ENCODE data around the gene PARN. TPM values are rescaled to one million over a fixed set of nuclear protein-coding genes. Genes with fewer than 3 reads are reported as not detected.

Gene PARN, protein sequence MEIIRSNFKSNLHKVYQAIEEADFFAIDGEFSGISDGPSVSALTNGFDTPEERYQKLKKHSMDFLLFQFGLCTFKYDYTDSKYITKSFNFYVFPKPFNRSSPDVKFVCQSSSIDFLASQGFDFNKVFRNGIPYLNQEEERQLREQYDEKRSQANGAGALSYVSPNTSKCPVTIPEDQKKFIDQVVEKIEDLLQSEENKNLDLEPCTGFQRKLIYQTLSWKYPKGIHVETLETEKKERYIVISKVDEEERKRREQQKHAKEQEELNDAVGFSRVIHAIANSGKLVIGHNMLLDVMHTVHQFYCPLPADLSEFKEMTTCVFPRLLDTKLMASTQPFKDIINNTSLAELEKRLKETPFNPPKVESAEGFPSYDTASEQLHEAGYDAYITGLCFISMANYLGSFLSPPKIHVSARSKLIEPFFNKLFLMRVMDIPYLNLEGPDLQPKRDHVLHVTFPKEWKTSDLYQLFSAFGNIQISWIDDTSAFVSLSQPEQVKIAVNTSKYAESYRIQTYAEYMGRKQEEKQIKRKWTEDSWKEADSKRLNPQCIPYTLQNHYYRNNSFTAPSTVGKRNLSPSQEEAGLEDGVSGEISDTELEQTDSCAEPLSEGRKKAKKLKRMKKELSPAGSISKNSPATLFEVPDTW
- total RNA-seq (10 to 100 TPM; 34.4 to 42.7 (median 38.4) TPM), total RNA-seq (26.8 to 111 (median 69.1) reads per million in 29 experiments)
- 46.2 TPM for total RNA-seq (2013)

DNA sequence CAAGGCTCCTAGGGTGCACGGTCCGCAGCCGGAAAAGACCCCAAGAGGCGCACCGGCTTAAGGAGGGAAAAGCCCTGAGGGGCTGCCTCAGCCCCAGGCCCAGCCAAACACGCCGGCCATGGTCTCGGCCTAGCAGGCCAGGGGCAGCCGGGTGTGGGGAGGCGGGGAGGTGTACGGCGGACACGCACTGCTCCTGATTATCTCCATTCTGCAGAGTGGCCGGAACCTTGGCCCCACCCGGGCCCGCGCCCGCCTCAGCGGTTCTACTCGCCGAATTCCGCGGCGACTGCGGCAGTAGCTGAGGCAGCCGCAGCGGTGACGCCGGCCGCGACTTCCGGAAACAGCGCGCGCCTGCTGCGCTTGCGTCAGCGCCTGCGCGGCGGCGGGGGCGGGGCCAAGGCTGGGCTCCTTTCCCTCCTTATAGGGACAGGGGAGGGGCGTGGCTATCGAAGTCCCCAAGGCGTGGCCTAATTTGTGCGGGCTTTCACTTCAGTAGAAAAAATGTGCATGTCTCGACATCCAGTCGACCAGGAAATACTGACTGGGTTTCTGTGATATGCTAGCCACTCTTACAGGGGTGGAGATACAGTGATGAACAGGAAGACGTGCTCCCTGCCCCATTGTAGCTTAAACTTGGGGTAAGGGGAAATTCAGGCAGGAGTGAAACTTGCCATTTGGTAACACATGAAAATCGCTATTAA is at the start of gene PARN:
PARN (minus strand) TSS at position 342 of the 701 bp plus-strand sequence; CDS start at position 207, 135 bp downstream.
- WGBS (ENCODE audit: insufficient coverage), result under 1% methylated on average over 44 of the region's 51 CpGs

DNA sequence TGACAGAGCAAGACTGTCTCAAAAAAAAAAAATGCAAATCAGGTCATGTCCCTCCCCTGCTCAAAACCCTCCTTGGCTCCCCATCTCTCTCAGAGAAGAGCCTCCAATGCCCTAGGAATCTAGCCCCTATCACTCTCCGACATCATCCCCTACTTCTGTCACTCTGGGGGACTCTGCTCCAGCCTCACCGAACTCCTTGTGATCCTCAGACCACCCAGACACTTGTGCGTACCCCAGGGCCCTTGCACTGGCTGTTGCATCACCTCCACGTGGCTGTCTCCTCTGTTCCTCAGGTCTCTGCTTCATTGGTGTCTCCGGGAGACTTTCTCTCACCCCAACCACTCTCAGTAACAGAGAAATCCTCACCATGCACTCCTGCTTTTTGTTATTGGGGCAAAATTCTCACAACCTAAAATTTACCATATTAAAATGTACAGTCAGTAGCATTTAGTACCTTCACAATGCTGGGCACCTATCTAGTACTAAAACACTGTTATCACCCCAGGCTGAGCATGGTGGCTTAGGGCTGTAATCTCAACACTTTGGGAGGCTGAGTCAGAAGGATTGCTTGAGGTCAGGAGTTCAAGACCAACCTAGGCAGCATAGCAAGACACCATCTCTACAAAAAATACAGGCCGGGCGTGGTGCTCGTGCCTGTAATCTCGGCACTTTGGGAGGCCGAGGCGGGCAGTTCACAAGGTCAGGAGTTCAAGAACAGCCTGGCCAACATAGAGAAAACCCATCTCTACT is 48.9 kb upstream of the PARN start:
- Histone ChIP-seq H3K27ac (ENCODE audit: low read length) (no peak overlapping the region), H3K27me3 (replicated peaks in 1 of 2; ENCODE audit: control insufficient read depth in 2 of 2, extremely low read depth in 1 of 2, insufficient read depth in 2 of 2, low read length in 1 of 2) (peaks cover 0 to 15% of the 10 kb centered on the region in 2 experiments), H3K4me3 (ENCODE audit: control insufficient read depth in 1 of 2, extremely low read depth in 1 of 2, low read length in 1 of 2) (no peak overlapping the region), H3K36me3 (ENCODE audit: control insufficient read depth in 2 of 2, extremely low read depth in 1 of 2, insufficient read depth in 1 of 2, low read length in 1 of 2) (no peaks in the 10 kb centered on the region), H3K4me1 (ENCODE audit: control insufficient read depth in 1 of 2, extremely low read depth in 1 of 2, insufficient read depth in 2 of 2, low read length in 2 of 2) (no peaks in the 10 kb centered on the region), H3K9me3 (no peaks in the 10 kb centered on the region)
- H3K9me3 Mint-ChIP-seq, result no peaks in the 10 kb centered on the region
- CTCF ChIA-PET, result no interaction called here
- ATAC-seq (replicated peaks in 1 of 4) (no peak), DNase-seq (no peak)
- no peak overlapping the region for H3K27ac Mint-ChIP-seq
- peaks cover 4 to 16% of the 10 kb centered on the region in 2 donors for H3K27me3 Mint-ChIP-seq
- H3K4me3 Mint-ChIP-seq, result no peak overlapping the region
- no peaks in the 10 kb centered on the region for H3K36me3 Mint-ChIP-seq
- whole genome bisulfite sequencing (ENCODE audit: insufficient coverage), result 81% methylated on average over 7 of the region's 11 CpGs
- POLR2A ChIA-PET, result no interaction called here
- H3K4me1 Mint-ChIP-seq, result peaks cover 0 to 3% (median 2%) of the 10 kb centered on the region in 3 donors

More for the DNA sequence above, at the start of gene PARN:
- peaks cover 33 to 55% of the 10 kb centered on the region in 2 experiments for H3K4me1 ChIP-seq (ENCODE audit: control insufficient read depth in 1 of 2, extremely low read depth in 1 of 2, insufficient read depth in 2 of 2, low read length in 2 of 2)
- ATAC-seq (replicated peaks in 1 of 4) (peak; percentile 66 to 78 (median 72)), DNase-seq (peak; percentile 90 to 99 (median 97))
- peak within 1 kb of the TSS; percentile 92 to 96 (median 93) for H3K4me3 Mint-ChIP-seq
- no peaks in the 10 kb centered on the region for H3K9me3 ChIP-seq
- ChIA-PET POLR2A (interaction anchor here in 1 of 2 donors (0.8 kb wide), 1 partner anchor 21 kb away, joined by 3 read pairs; no protein-coding TSS in a partner anchor), CTCF (interaction anchor here in 1 of 2 donors (0.9 to 1.4 kb wide), 3 partner anchors 9 to 706 kb away, joined by 3 to 4 read pairs (median 3); no protein-coding TSS in a partner anchor)
- peak within 1 kb of the TSS; percentile 88 for H3K4me3 ChIP-seq (ENCODE audit: control insufficient read depth in 1 of 2, extremely low read depth in 1 of 2, low read length in 1 of 2)
- peaks cover 54 to 62% (median 60%) of the 10 kb centered on the region in 3 donors for H3K4me1 Mint-ChIP-seq
- peaks cover 16% of the 10 kb centered on the region for H3K36me3 Mint-ChIP-seq
- H3K9me3 Mint-ChIP-seq, result peaks cover 0 to 4% (median 3%) of the 10 kb centered on the region in 3 donors
- H3K27me3 ChIP-seq (replicated peaks in 1 of 2; ENCODE audit: control insufficient read depth in 2 of 2, extremely low read depth in 1 of 2, insufficient read depth in 2 of 2, low read length in 1 of 2), result no peaks in the 10 kb centered on the region
- H3K36me3 ChIP-seq (ENCODE audit: control insufficient read depth in 2 of 2, extremely low read depth in 1 of 2, insufficient read depth in 1 of 2, low read length in 1 of 2), result peaks cover 11 to 35% of the 10 kb centered on the region in 2 donors
- no peaks in the 10 kb centered on the region for H3K27me3 Mint-ChIP-seq
- peak within 1 kb of the TSS; percentile 91 for H3K27ac ChIP-seq (ENCODE audit: low read length)
- H3K27ac Mint-ChIP-seq, result peak within 1 kb of the TSS; percentile 94 to 97

DNA sequence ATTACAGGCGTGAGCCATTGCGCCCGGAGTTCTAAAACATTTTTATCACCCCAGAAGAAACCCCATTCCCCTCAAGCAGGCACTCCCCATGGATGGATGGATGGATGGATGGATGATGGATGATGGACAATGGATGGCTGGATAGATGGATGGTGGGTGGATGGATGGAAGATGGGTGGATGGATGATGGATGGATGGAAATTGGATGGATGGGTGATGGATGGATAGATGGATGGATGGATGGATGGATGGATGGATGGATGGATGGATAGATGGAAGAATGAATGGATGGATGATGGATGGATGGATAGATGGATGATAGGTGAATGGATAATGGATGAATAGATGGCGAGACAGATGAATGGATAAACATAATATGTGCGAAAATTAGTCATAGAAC is 47.6 kb upstream of the PARN start:
- no peak overlapping the region for H3K4me3 ChIP-seq (ENCODE audit: control insufficient read depth in 1 of 2, extremely low read depth in 1 of 2, low read length in 1 of 2)
- H3K4me1 ChIP-seq (ENCODE audit: control insufficient read depth in 1 of 2, extremely low read depth in 1 of 2, insufficient read depth in 2 of 2, low read length in 2 of 2), result peaks cover 0 to 4% of the 10 kb centered on the region in 2 experiments
- H3K36me3 Mint-ChIP-seq, result no peaks in the 10 kb centered on the region
- no peak overlapping the region for H3K27ac ChIP-seq (ENCODE audit: low read length)
- CTCF ChIA-PET, result no interaction called here
- DNase-seq (no peak), ATAC-seq (replicated peaks in 1 of 4) (no peak)
- H3K9me3 Mint-ChIP-seq, result peaks cover 0 to under 1% (median 0%) of the 10 kb centered on the region in 3 donors
- POLR2A ChIA-PET, result no interaction called here
- H3K27ac Mint-ChIP-seq, result no peak overlapping the region
- H3K36me3 ChIP-seq (ENCODE audit: control insufficient read depth in 2 of 2, extremely low read depth in 1 of 2, insufficient read depth in 1 of 2, low read length in 1 of 2), result no peaks in the 10 kb centered on the region
- peaks cover 0 to 15% of the 10 kb centered on the region in 2 experiments for H3K27me3 ChIP-seq (replicated peaks in 1 of 2; ENCODE audit: control insufficient read depth in 2 of 2, extremely low read depth in 1 of 2, insufficient read depth in 2 of 2, low read length in 1 of 2)
- H3K9me3 ChIP-seq, result no peaks in the 10 kb centered on the region
- H3K4me1 Mint-ChIP-seq, result peaks cover 1 to 9% (median 7%) of the 10 kb centered on the region in 3 donors
- peaks cover 4 to 16% of the 10 kb centered on the region in 2 donors for H3K27me3 Mint-ChIP-seq
- WGBS (ENCODE audit: insufficient coverage), result 100% methylated on average over 2 of the region's 5 CpGs
- no peak overlapping the region for H3K4me3 Mint-ChIP-seq

DNA sequence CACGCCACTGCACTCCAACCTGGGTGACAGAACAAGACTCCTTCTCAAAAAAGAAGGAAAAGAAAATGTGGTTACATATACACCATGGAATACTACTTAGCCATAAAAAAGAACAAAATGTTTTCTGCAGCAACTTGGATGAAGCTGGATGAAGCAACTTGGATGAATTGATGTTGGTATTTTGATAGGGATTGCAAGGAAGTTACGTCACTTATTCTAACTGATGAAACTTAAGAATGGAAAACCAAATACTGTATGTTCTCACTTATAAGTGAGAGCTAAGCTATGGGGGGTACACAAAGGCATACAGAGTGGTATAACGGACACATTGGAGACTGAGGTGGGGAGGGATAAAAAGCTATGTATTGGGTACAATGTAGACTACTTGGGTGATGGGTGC is 46.6 kb upstream of the PARN start:
- ATAC-seq (replicated peaks in 1 of 4) (no peak), DNase-seq (no peak)
- peaks cover 0 to 15% of the 10 kb centered on the region in 2 experiments for H3K27me3 ChIP-seq (replicated peaks in 1 of 2; ENCODE audit: control insufficient read depth in 2 of 2, extremely low read depth in 1 of 2, insufficient read depth in 2 of 2, low read length in 1 of 2)
- H3K4me3 ChIP-seq (ENCODE audit: control insufficient read depth in 1 of 2, extremely low read depth in 1 of 2, low read length in 1 of 2), result no peak overlapping the region
- no CpG with 5 or more reads among the region's 3 CpGs for WGBS (ENCODE audit: insufficient coverage)
- peaks cover 5 to 14% (median 13%) of the 10 kb centered on the region in 3 donors for H3K4me1 Mint-ChIP-seq
- POLR2A ChIA-PET, result no interaction called here
- H3K36me3 ChIP-seq (ENCODE audit: control insufficient read depth in 2 of 2, extremely low read depth in 1 of 2, insufficient read depth in 1 of 2, low read length in 1 of 2), result no peaks in the 10 kb centered on the region
- no peaks in the 10 kb centered on the region for H3K36me3 Mint-ChIP-seq
- peaks cover 4 to 16% of the 10 kb centered on the region in 2 donors for H3K27me3 Mint-ChIP-seq
- H3K9me3 Mint-ChIP-seq, result peaks cover 0 to 4% (median 0%) of the 10 kb centered on the region in 3 donors
- peaks cover 0 to 4% of the 10 kb centered on the region in 2 experiments for H3K4me1 ChIP-seq (ENCODE audit: control insufficient read depth in 1 of 2, extremely low read depth in 1 of 2, insufficient read depth in 2 of 2, low read length in 2 of 2)
- CTCF ChIA-PET, result interaction anchor here in 1 of 2 donors (0.6 kb wide), 1 partner anchor 8 kb away, joined by 4 read pairs; no protein-coding TSS in a partner anchor
- no peak overlapping the region for H3K27ac Mint-ChIP-seq
- no peaks in the 10 kb centered on the region for H3K9me3 ChIP-seq
- H3K4me3 Mint-ChIP-seq, result no peak overlapping the region
- H3K27ac ChIP-seq (ENCODE audit: low read length), result no peak overlapping the region

DNA sequence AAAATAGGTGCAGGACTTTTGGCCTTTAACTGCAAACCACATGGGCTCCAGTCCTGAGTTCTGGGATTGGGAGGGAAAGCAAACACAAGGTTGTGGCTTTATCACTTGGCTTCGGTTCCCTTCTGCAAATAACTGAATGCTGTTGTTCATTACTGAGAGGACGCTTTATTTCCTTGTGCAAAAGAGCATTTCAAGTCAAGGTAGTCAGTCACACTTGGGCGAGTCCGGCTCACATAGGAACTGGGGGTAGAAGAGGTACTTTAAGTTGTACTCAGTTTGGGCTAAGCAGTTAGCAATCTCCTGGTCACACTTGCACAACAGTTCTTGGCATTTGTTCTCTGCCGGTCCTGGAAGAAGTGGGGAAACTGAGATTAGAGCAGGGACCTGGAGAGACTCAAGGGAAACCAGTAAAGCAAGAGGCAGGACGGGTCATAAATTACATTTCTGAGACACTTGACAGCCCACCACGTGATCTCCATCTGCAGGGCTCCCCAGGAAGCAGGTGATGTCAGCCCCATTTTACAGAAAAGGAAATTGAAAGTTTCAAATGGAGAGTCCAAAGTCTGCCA is 42.4 kb upstream of the PARN start:
- Histone ChIP-seq H3K27ac (ENCODE audit: low read length) (no peak overlapping the region), H3K9me3 (no peaks in the 10 kb centered on the region), H3K27me3 (replicated peaks in 1 of 2; ENCODE audit: control insufficient read depth in 2 of 2, extremely low read depth in 1 of 2, insufficient read depth in 2 of 2, low read length in 1 of 2) (no peaks in the 10 kb centered on the region), H3K36me3 (ENCODE audit: control insufficient read depth in 2 of 2, extremely low read depth in 1 of 2, insufficient read depth in 1 of 2, low read length in 1 of 2) (peaks cover 5 to 12% of the 10 kb centered on the region in 2 donors), H3K4me1 (ENCODE audit: control insufficient read depth in 1 of 2, extremely low read depth in 1 of 2, insufficient read depth in 2 of 2, low read length in 2 of 2) (peaks cover 0 to 4% of the 10 kb centered on the region in 2 experiments), H3K4me3 (ENCODE audit: control insufficient read depth in 1 of 2, extremely low read depth in 1 of 2, low read length in 1 of 2) (no peak overlapping the region)
- DNase-seq (no peak), ATAC-seq (replicated peaks in 1 of 4) (peak in 1 of 4 experiments; percentile 17)
- CTCF ChIA-PET, result no interaction called here
- H3K4me1 Mint-ChIP-seq, result peaks cover 5 to 14% (median 13%) of the 10 kb centered on the region in 3 donors
- H3K27me3 Mint-ChIP-seq, result no peaks in the 10 kb centered on the region
- WGBS (ENCODE audit: insufficient coverage), result 73% methylated on average over 4 of the region's 7 CpGs
- peaks cover 0 to 4% (median 0%) of the 10 kb centered on the region in 3 donors for H3K9me3 Mint-ChIP-seq
- H3K36me3 Mint-ChIP-seq, result peaks cover 12% of the 10 kb centered on the region
- H3K4me3 Mint-ChIP-seq, result no peak overlapping the region
- H3K27ac Mint-ChIP-seq, result peak overlapping the region in 1 of 2 donors; percentile 37
- POLR2A ChIA-PET, result no interaction called here

Data from T-cell (primary cell).